ENCODE measurements around the gene SPACA6.

- TF ChIP-seq CTCF (IDR thresholded peaks at IDR 0.05) (no peak), POLR2A (IDR thresholded peaks at IDR 0.05) (no peak)
Observed at GRCh38 chr19:51719251-51719988, 26.3 kb downstream of the SPACA6 start.
